PFSK-1 (cell line): Measurements from ENCODE around the gene TFEB.

ENCODE experiments used
- POLR2AphosphoS5 ChIP-seq: IDR thresholded peaks from 2 replicates; pipeline ENCODE4 v1.6.1; 2012; ENCODE audit warnings: low read depth, mild to moderate bottlenecking, control low read depth, low read length, moderate library complexity
- REST ChIP-seq, 2 experiments: IDR thresholded peaks; 2 replicates each; pipeline versions ENCODE4 v1.6.1 to v1.8.0; 2011 to 2012; ENCODE audit warnings: low read depth in 2 of 2, low read length in 2 of 2, control low read depth in 1 of 2, inconsistent platforms in 1 of 2, mild to moderate bottlenecking in 1 of 2, moderate library complexity in 1 of 2; ENCODE audit not compliant: insufficient read depth in 1 of 2
- SIN3A ChIP-seq: IDR thresholded peaks from 2 replicates; pipeline ENCODE4 v1.6.1; 2012; ENCODE audit warnings: mild to moderate bottlenecking, low read length, moderate library complexity, borderline replicate concordance; ENCODE audit not compliant: insufficient read depth

DNA sequence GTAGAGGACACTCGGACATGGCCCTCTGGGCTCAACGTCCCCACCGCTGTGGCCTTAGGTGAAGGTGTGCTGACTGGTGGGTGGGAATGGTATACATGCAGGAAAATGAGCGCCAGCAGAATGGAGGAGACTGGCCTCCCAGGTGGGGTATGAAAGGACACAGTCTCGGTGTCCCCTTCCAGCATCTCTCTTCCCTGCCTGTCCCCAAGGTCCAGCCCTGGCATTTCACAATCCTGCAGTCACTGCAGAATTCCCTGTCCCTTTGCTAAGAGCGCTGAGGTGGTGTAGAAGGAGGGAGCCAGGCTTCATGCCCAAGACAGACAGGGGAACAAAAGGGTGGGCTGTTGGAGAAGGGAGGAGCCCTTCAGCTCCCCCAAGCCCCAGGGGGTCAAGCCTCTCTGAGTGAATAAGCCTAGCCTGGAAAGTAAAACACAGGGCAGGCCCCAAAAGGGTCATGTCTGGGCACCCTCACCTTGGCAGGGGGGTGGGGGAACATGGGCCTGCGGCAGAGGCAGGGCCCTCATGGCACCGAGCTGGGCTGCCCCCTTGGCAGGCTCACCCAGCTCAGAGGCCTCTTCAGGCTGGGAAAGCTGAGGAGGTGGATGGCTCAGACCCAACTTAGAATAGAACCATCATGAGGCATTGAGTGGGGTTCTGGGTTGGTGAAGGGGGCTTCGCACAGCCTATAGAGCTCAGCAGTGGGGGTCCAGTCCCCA lies 23.9 kb downstream of the TFEB start:
- no peak for TF ChIP-seq SIN3A
- TF ChIP-seq POLR2AphosphoS5: no peak
- TF ChIP-seq REST (IDR thresholded peaks at IDR 0.05; ENCODE audit: insufficient read depth in 1 of 2, low read depth in 2 of 2, low read length in 2 of 2): no peak
